ENCODE measurements around the gene PPP1R7. TPM values are rescaled to one million over a fixed set of nuclear protein-coding genes. Genes with fewer than 3 reads are reported as not detected.
A peak's percentile ranks its signal among the peaks of the same experiment; 100 is the strongest.

The PPP1R7 gene
- total RNA-seq, 1 donor from 2014 or later: 70.3 TPM

- no peak for DNase-seq
- intact Hi-C loops (cut with micrococcal nuclease): no loop called here
- no peak for ATAC-seq
Measured at GRCh38 chr2:241136191-241136590, 14.1 kb upstream of the PPP1R7 start.

GRCh38 chr2:241136661-241137260, 13.5 kb upstream of the PPP1R7 start:
- ATAC-seq: no peak
- intact Hi-C loops (cut with micrococcal nuclease): no loop called here
- no peak for DNase-seq

GRCh38 chr2:241137276-241138190, 12.7 kb upstream of the PPP1R7 start:
- intact Hi-C loops (cut with micrococcal nuclease): no loop called here
- no peak for DNase-seq
- ATAC-seq: no peak

- DNase-seq (no peak), ATAC-seq (no peak)
- intact Hi-C loops (cut with micrococcal nuclease): no loop called here
Measured at GRCh38 chr2:241138471-241138870, 11.8 kb upstream of the PPP1R7 start.

GRCh38 chr2:241139531-241140444, 10.5 kb upstream of the PPP1R7 start:
- intact Hi-C loops (cut with micrococcal nuclease): no loop called here
- DNase-seq (no peak), ATAC-seq (no peak)

GRCh38 chr2:241140445-241140840, 9.8 kb upstream of the PPP1R7 start:
- DNase-seq (no peak), ATAC-seq (no peak)
- intact Hi-C loops (cut with micrococcal nuclease): no loop called here

GRCh38 chr2:241141214-241141770, 9.0 kb upstream of the PPP1R7 start:
- DNase-seq (no peak), ATAC-seq (no peak)

GRCh38 chr2:241142063-241142462, 8.2 kb upstream of the PPP1R7 start:
- intact Hi-C loops (cut with micrococcal nuclease): no loop called here
- no peak for DNase-seq
- ATAC-seq: no peak

More at GRCh38 chr2:241141214-241141770, 9.0 kb upstream of the PPP1R7 start:
- intact Hi-C loops (cut with micrococcal nuclease): no loop called here

- ATAC-seq: no peak
- intact Hi-C loops (cut with micrococcal nuclease): no loop called here
- DNase-seq: no peak
Measured at GRCh38 chr2:241142593-241142992, 7.7 kb upstream of the PPP1R7 start.

GRCh38 chr2:241146286-241146685, 4.0 kb upstream of the PPP1R7 start:
- no peak for ATAC-seq
- intact Hi-C loops (cut with micrococcal nuclease): no loop called here
- DNase-seq: no peak

- DNase-seq: no peak
- ATAC-seq: no peak
- intact Hi-C loops (cut with micrococcal nuclease): no loop called here
Measured at GRCh38 chr2:241147336-241147735, 2.9 kb upstream of the PPP1R7 start.

GRCh38 chr2:241148239-241148638, 2.0 kb upstream of the PPP1R7 start:
- ATAC-seq: no peak
- intact Hi-C loops (cut with micrococcal nuclease): no loop called here
- no peak for DNase-seq

- peak; percentile 95 for ATAC-seq
- intact Hi-C loops (cut with micrococcal nuclease): no loop called here
- peak; percentile 94 for DNase-seq
Measured at GRCh38 chr2:241148891-241149674, 1.2 kb upstream of the PPP1R7 start, which contains the start of gene PASK. Gene PASK, minus strand, starts transcription at chr2:241149472. Its CDS starts 6,440 bp downstream, at chr2:241143032.

GRCh38 chr2:241149675-241149924, 667 bp upstream of the PPP1R7 start:
- ATAC-seq (peak; percentile 20), DNase-seq (no peak)
- intact Hi-C loops (cut with micrococcal nuclease): no loop called here

GRCh38 chr2:241150660-241151530, 628 bp downstream of the PPP1R7 start:
- intact Hi-C loops (cut with micrococcal nuclease): no loop called here
- ATAC-seq: peak; percentile 11
- no peak for DNase-seq

GRCh38 chr2:241151934-241152660, 1.8 kb downstream of the PPP1R7 start:
- intact Hi-C loops (cut with micrococcal nuclease): no loop called here
- ATAC-seq: no peak
- DNase-seq: no peak

GRCh38 chr2:241153616-241154015, 3.3 kb downstream of the PPP1R7 start:
- intact Hi-C loops (cut with micrococcal nuclease): no loop called here
- no peak for ATAC-seq

More at GRCh38 chr2:241153616-241154015, 3.3 kb downstream of the PPP1R7 start:
- no peak for DNase-seq

All from left ventricle myocardium superior (tissue), 1 donor.